ENCODE measurements around the gene MYL10. TPM values are rescaled to one million over a fixed set of nuclear protein-coding genes. Genes with fewer than 3 reads are reported as not detected.

MYL10 gene
- total RNA-seq, 1 donor from 2014 or later, result not detected

DNA sequence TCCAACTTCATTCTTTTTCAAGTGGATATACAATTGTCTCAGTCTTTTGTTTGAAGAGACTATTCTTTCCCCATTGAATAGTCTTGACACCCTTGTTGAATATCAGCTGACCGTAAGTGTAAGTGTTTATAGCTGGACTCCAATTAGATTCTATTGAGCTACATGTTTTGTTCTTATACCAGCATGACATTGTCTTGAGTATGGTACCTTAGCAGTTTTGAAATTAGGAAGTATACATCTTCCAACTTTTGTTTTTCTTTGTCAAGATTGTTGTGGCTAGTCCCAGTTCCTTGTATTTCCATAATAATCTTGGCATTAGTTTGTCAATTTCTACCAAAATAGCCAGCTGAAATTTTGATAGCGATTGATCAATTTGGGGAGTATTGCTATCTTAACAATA is 56.9 kb downstream of the MYL10 start:
- intact Hi-C loops (cut with micrococcal nuclease), result no loop called here

- intact Hi-C loops (cut with micrococcal nuclease), result no loop called here
Observed at GRCh38 chr7:101567230-101567629, 61.9 kb downstream of the MYL10 start.

DNA sequence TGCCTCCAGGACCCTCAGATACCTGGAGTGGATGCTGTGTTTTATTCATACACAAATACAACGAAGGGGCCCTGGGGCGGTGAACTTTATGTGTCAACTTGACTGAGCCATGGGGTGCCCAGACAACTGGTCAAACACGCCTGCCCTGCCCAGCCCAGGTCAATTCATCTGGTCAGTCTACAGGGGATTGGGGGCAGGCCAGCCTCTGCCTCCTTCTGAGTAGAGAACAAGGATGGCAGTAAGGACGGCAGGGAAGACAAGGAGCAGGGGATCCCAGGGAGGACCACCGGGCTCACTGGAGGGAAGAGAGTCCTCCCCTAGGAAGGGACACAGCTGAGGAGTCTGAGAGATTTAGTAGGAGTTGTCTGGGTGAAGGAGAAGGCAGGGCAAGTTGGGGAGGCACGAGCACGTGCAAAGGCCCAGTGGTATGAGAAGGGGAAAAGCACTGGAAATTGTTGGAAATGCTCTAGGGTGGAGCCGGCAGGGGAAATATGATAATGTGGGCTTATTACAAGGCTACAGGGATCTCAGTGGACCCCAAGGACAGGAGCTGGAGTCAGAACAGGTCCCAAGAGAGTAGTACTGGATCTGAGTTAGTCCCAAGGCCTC is 63.4 kb downstream of the MYL10 start:
- intact Hi-C loops (cut with micrococcal nuclease), result no loop called here

GRCh38 chr7:101564778-101565211 is 64.3 kb downstream of the MYL10 start:
- intact Hi-C loops (cut with micrococcal nuclease), result no loop called here

GRCh38 chr7:101563943-101564777 is 64.9 kb downstream of the MYL10 start:
- intact Hi-C loops (cut with micrococcal nuclease), result no loop called here

Other genes with a start within 250 kb of the MYL10 start
- 33.3 and 33.4 TPM in 2 replicates for gene CUX1, start 188.3 kb upstream of the MYL10 start, total RNA-seq